HEK293 (cell line): ENCODE results near the gene ERVMER34-1.

ENCODE experiments used
- CTCF ChIA-PET: fragments of 350-600 bp; formaldehyde crosslinking; extraction: SDS; loops from one replicate; lab custom pipeline; 2021; ENCODE audit warnings: antibody characterized with exemption; lab: Yijun Ruan, JAX
- POLR2A ChIA-PET: fragments of 300-600 bp; formaldehyde crosslinking; extraction: SDS; loops from one replicate; lab custom pipeline; 2020; ENCODE audit warnings: antibody characterized with exemption, inconsistent platforms; lab: Yijun Ruan, JAX
- H3K27ac ChIP-seq: fragments of 200-500 bp; sonication (Bioruptor generic); 2 replicates; pipeline ENCODE4 v1.5.1; 2014; ENCODE audit warnings: low read depth, low read length, control low read depth, inconsistent platforms; ENCODE audit errors: extremely low read depth
- H3K36me3 ChIP-seq, 2 experiments: fragments of 200-500 bp in 1 of 2; sonication (Bioruptor generic) in 1 of 2; 1 replicate in 1 of 2; 2 replicates in 1 of 2; pipeline ENCODE4 v1.5.1; 2014 to 2017; ENCODE audit warnings: inconsistent platforms in 2 of 2, low read length in 2 of 2; ENCODE audit not compliant: control insufficient read depth in 2 of 2, insufficient read depth in 1 of 2
- H3K4me1 ChIP-seq: fragments of 200-500 bp; sonication (Bioruptor generic); 2 replicates; pipeline ENCODE4 v1.5.1; 2014; ENCODE audit warnings: mild to moderate bottlenecking, low read length, inconsistent platforms; ENCODE audit not compliant: control insufficient read depth, insufficient read depth
- H3K4me3 ChIP-seq: 2 replicates; pipeline ENCODE4 v1.5.1; 2011; ENCODE audit warnings: low read depth, mild to moderate bottlenecking, control low read depth, low read length, moderate library complexity
- H3K9me3 ChIP-seq: fragments of 200-500 bp; sonication (Bioruptor generic); 2 replicates; pipeline ENCODE4 v1.5.1; 2014; ENCODE audit warnings: low read depth, low read length, inconsistent platforms; ENCODE audit not compliant: control insufficient read depth, insufficient read depth
- GLIS1 ChIP-seq: fragments of 450-650 bp; formaldehyde crosslinking; IDR thresholded peaks from 2 replicates; pipeline ENCODE4 v1.5.1; 2016; ENCODE audit warnings: missing biosample characterization, missing genetic modification characterization
- HOXC10 ChIP-seq: sonication (generic); formaldehyde crosslinking; IDR thresholded peaks from 2 replicates; pipeline ENCODE4 v1.8.1; 2023; ENCODE audit warnings: mild to moderate bottlenecking, missing genetic modification reagents
- KLF16 ChIP-seq: fragments of 450-650 bp; formaldehyde crosslinking; IDR thresholded peaks from 2 replicates; pipeline ENCODE4 v1.5.1; 2017; ENCODE audit warnings: missing biosample characterization, missing genetic modification characterization
- MZF1 ChIP-seq: fragments of 450-650 bp; formaldehyde crosslinking; IDR thresholded peaks from 2 replicates; pipeline ENCODE4 v1.5.1; 2017; ENCODE audit warnings: missing biosample characterization, missing genetic modification characterization, borderline replicate concordance
- PBX3 ChIP-seq: sonication (generic); formaldehyde crosslinking; IDR thresholded peaks from 2 replicates; pipeline ENCODE4 v1.8.1; 2022; ENCODE audit warnings: mild to moderate bottlenecking, moderate library complexity, missing genetic modification reagents
- RBAK ChIP-seq: fragments of 450-650 bp; formaldehyde crosslinking; IDR thresholded peaks from 2 replicates; pipeline ENCODE4 v1.5.1; 2016; ENCODE audit warnings: missing biosample characterization, missing genetic modification characterization
- WT1 ChIP-seq: fragments of 450-650 bp; formaldehyde crosslinking; IDR thresholded peaks from 2 replicates; pipeline ENCODE4 v1.5.1; 2016; ENCODE audit warnings: missing biosample characterization, missing genetic modification characterization
- YY1 ChIP-seq: fragments of 450-650 bp; formaldehyde crosslinking; IDR thresholded peaks from 2 replicates; pipeline ENCODE4 v1.5.1; 2018; ENCODE audit warnings: missing biosample characterization, missing genetic modification characterization
- ZFP3 ChIP-seq: fragments of 450-650 bp; formaldehyde crosslinking; IDR thresholded peaks from 2 replicates; pipeline ENCODE4 v1.5.1; 2016; ENCODE audit warnings: low read depth, missing biosample characterization, missing genetic modification characterization
- ZFP37 ChIP-seq: fragments of 450-650 bp; formaldehyde crosslinking; IDR thresholded peaks from 2 replicates; pipeline ENCODE4 v1.5.1; 2016; ENCODE audit warnings: missing biosample characterization, missing genetic modification characterization
- ZFP69B ChIP-seq: fragments of 450-650 bp; formaldehyde crosslinking; IDR thresholded peaks from 2 replicates; pipeline ENCODE4 v1.5.1; 2016; ENCODE audit warnings: missing biosample characterization, missing genetic modification characterization
- ZNF10 ChIP-seq: fragments of 450-650 bp; formaldehyde crosslinking; IDR thresholded peaks from 2 replicates; pipeline ENCODE4 v1.5.1; 2017; ENCODE audit warnings: missing biosample characterization, missing genetic modification characterization
- ZNF114 ChIP-seq: fragments of 450-650 bp; formaldehyde crosslinking; IDR thresholded peaks from 2 replicates; pipeline ENCODE4 v1.5.0; 2017; ENCODE audit warnings: missing biosample characterization, missing genetic modification characterization
- ZNF121 ChIP-seq: fragments of 450-650 bp; formaldehyde crosslinking; IDR thresholded peaks from 2 replicates; pipeline ENCODE4 v1.5.1; 2016; ENCODE audit warnings: missing biosample characterization, missing genetic modification characterization
- ZNF133 ChIP-seq: fragments of 450-650 bp; formaldehyde crosslinking; IDR thresholded peaks from 2 replicates; pipeline ENCODE4 v1.5.1; 2016; ENCODE audit warnings: missing biosample characterization, missing genetic modification characterization
- ZNF211 ChIP-seq: fragments of 450-650 bp; formaldehyde crosslinking; IDR thresholded peaks from 2 replicates; pipeline ENCODE4 v1.5.1; 2016; ENCODE audit warnings: low read depth, missing biosample characterization, missing genetic modification characterization
- ZNF248 ChIP-seq: fragments of 450-650 bp; formaldehyde crosslinking; IDR thresholded peaks from 2 replicates; pipeline ENCODE4 v1.5.1; 2017; ENCODE audit warnings: missing biosample characterization, missing genetic modification characterization
- ZNF416 ChIP-seq: fragments of 450-650 bp; formaldehyde crosslinking; IDR thresholded peaks from 2 replicates; pipeline ENCODE4 v1.5.1; 2016; ENCODE audit warnings: missing biosample characterization, missing genetic modification characterization
- ZNF510 ChIP-seq: fragments of 450-650 bp; formaldehyde crosslinking; IDR thresholded peaks from 2 replicates; pipeline ENCODE4 v1.5.1; 2018; ENCODE audit warnings: mild to moderate bottlenecking, missing genetic modification characterization, missing biosample characterization; ENCODE audit not compliant: insufficient replicate concordance
- ZNF548 ChIP-seq: fragments of 450-650 bp; formaldehyde crosslinking; IDR thresholded peaks from 2 replicates; pipeline ENCODE4 v1.5.1; 2016; ENCODE audit warnings: missing biosample characterization, missing genetic modification characterization
- ZNF561 ChIP-seq: fragments of 450-650 bp; IDR thresholded peaks from 2 replicates; pipeline ENCODE4 v1.5.1; 2018; ENCODE audit warnings: missing biosample characterization, missing genetic modification characterization, borderline replicate concordance
- ZNF610 ChIP-seq: fragments of 450-650 bp; formaldehyde crosslinking; IDR thresholded peaks from 2 replicates; pipeline ENCODE4 v1.5.1; 2016; ENCODE audit warnings: missing biosample characterization, missing genetic modification characterization, borderline replicate concordance
- ZNF654 ChIP-seq: fragments of 450-650 bp; formaldehyde crosslinking; IDR thresholded peaks from 2 replicates; pipeline ENCODE4 v1.5.1; 2016; ENCODE audit warnings: low read depth, missing biosample characterization, missing genetic modification characterization
- ZNF660 ChIP-seq: fragments of 450-650 bp; IDR thresholded peaks from 2 replicates; pipeline ENCODE4 v1.5.1; 2018; ENCODE audit warnings: missing biosample characterization, mild to moderate bottlenecking, missing genetic modification characterization
- TF ChIP-seq, protein P1 (sequence below): fragments of 450-650 bp; formaldehyde crosslinking; IDR thresholded peaks from 2 replicates; pipeline ENCODE4 v1.5.1; 2016; ENCODE audit warnings: missing biosample characterization, missing genetic modification characterization
- TF ChIP-seq, protein P2 (sequence below): fragments of 450-650 bp; formaldehyde crosslinking; IDR thresholded peaks from 2 replicates; pipeline ENCODE4 v1.5.1; 2016; ENCODE audit warnings: missing biosample characterization, missing genetic modification characterization
- TF ChIP-seq, protein P3 (sequence below): fragments of 450-650 bp; formaldehyde crosslinking; IDR thresholded peaks from 2 replicates; pipeline ENCODE4 v1.5.1; 2016; ENCODE audit warnings: missing biosample characterization, missing genetic modification characterization

ERVMER34-1 gene

GRCh38 chr4:52748432-52748831 lies 2.8 kb downstream of the ERVMER34-1 start (continued):
- TF ChIP-seq KLF16 (tag by site-specific recombination) (no peak), ZNF121 (tag by site-specific recombination) (no peak), ZNF211 (no peak), ZNF248 (tag by site-specific recombination) (no peak), MZF1 (tag by site-specific recombination) (no peak), ZNF114 (tag by site-specific recombination) (no peak), ZNF10 (tag by site-specific recombination) (no peak), ZNF610 (tag by site-specific recombination) (no peak)

DNA sequence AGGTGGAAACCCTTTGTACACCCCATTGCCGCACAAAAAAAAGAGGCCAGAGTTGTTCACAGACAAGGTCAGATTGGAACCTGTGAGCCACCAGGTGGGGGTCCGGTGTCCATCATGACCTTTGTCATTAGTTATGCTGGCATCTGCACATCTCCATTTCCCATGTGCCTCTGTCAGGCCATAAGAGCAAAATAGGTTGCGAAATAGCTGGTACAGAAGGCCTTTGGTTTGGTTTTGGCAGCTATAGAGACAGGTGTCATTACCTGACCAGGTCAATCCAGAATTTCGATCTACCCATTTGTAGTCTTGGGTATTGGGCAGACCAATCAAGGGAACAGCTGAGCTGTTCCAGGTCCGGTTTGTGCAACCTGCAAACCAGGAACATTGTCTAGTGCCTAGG lies 6.6 kb downstream of the ERVMER34-1 start:
- ChIA-PET CTCF (no interaction called here), POLR2A (no interaction called here)
- H3K9me3 ChIP-seq = no peaks in the 10 kb centered on the region
- H3K4me1 ChIP-seq = no peaks in the 10 kb centered on the region
- H3K4me3 ChIP-seq = no peak overlapping the region
- no peak overlapping the region for H3K27ac ChIP-seq
- peaks cover 0 to 3% of the 10 kb centered on the region in 2 experiments; a peak in 1 of 3 replicates for H3K36me3 ChIP-seq
- no peak for TF ChIP-seq RBAK
- TF ChIP-seq, protein P1, sequence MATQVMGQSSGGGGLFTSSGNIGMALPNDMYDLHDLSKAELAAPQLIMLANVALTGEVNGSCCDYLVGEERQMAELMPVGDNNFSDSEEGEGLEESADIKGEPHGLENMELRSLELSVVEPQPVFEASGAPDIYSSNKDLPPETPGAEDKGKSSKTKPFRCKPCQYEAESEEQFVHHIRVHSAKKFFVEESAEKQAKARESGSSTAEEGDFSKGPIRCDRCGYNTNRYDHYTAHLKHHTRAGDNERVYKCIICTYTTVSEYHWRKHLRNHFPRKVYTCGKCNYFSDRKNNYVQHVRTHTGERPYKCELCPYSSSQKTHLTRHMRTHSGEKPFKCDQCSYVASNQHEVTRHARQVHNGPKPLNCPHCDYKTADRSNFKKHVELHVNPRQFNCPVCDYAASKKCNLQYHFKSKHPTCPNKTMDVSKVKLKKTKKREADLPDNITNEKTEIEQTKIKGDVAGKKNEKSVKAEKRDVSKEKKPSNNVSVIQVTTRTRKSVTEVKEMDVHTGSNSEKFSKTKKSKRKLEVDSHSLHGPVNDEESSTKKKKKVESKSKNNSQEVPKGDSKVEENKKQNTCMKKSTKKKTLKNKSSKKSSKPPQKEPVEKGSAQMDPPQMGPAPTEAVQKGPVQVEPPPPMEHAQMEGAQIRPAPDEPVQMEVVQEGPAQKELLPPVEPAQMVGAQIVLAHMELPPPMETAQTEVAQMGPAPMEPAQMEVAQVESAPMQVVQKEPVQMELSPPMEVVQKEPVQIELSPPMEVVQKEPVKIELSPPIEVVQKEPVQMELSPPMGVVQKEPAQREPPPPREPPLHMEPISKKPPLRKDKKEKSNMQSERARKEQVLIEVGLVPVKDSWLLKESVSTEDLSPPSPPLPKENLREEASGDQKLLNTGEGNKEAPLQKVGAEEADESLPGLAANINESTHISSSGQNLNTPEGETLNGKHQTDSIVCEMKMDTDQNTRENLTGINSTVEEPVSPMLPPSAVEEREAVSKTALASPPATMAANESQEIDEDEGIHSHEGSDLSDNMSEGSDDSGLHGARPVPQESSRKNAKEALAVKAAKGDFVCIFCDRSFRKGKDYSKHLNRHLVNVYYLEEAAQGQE (tag by site-specific recombination) = no peak

DNA sequence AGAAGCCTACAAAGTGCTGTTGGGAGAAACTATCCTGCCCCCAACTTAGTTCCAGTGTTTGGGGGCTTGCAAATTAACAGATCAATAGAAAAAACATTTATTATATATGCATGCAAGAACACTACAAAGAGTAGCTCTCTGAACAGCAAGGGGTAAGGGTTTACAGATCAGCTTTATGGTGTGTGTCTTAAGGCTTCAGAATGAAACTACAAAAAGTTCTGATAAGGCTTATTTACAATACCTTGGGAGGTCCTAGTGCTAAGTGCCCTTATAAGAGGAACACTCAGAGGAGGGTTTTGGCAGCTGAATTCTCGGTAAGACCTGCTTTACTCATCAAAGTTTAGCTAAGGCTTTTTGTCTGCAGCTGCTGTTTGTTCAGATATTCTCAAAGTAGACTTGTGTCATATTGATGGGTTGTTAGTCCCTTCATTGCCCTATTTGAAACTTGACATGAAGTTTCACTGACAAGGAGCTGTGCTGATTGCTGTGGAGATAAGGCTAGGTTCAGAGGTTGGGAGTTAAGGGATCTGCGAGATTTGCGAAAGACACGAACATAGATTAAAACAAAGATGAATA lies 7.7 kb downstream of the ERVMER34-1 start:
- Histone ChIP-seq H3K36me3 (peaks cover 0 to 3% of the 10 kb centered on the region in 2 experiments; a peak in 1 of 3 replicates), H3K4me1 (no peaks in the 10 kb centered on the region), H3K9me3 (no peaks in the 10 kb centered on the region), H3K27ac (no peak overlapping the region), H3K4me3 (no peak overlapping the region)
- ChIA-PET POLR2A (interaction anchor here (1.0 to 1.2 kb wide), 2 partner anchors 21 to 32 kb away, joined by 3 to 4 read pairs; no protein-coding TSS in a partner anchor), CTCF (no interaction called here)
- no peak for TF ChIP-seq PBX3 (CRISPR knock-in tag)
- TF ChIP-seq, protein P2, sequence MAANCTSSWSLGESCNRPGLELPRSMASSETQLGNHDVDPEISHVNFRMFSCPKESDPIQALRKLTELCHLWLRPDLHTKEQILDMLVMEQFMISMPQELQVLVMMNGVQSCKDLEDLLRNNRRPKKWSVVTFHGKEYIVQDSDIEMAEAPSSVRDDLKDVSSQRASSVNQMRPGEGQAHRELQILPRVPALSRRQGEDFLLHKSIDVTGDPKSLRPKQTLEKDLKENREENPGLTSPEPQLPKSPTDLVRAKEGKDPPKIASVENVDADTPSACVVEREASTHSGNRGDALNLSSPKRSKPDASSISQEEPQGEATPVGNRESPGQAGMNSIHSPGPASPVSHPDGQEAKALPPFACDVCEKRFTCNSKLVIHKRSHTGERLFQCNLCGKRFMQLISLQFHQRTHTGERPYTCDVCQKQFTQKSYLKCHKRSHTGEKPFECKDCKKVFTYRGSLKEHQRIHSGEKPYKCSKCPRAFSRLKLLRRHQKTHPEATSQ = no peak
- TF ChIP-seq YY1 = no peak
- TF ChIP-seq ZNF416 = no peak
- no peak for TF ChIP-seq ZFP69B (tag by site-specific recombination)
- TF ChIP-seq ZFP37 (tag by site-specific recombination) = no peak
- TF ChIP-seq ZNF561 = no peak
- TF ChIP-seq ZNF133 (tag by site-specific recombination) = no peak
- TF ChIP-seq ZNF548 = no peak
- TF ChIP-seq WT1 (tag by site-specific recombination) = no peak
- TF ChIP-seq ZNF510 = no peak
- no peak for TF ChIP-seq ZNF654 (tag by site-specific recombination)
- TF ChIP-seq, protein P3, sequence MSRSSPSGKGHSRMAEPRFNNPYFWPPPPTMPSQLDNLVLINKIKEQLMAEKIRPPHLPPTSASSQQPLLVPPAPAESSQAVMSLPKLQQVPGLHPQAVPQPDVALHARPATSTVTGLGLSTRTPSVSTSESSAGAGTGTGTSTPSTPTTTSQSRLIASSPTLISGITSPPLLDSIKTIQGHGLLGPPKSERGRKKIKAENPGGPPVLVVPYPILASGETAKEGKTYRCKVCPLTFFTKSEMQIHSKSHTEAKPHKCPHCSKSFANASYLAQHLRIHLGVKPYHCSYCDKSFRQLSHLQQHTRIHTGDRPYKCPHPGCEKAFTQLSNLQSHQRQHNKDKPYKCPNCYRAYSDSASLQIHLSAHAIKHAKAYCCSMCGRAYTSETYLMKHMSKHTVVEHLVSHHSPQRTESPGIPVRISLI (tag by site-specific recombination) = no peak
- TF ChIP-seq GLIS1 (tag by site-specific recombination) = peak; percentile 86
- no peak for TF ChIP-seq HOXC10 (CRISPR knock-in tag)
- TF ChIP-seq ZFP3 (tag by site-specific recombination) = no peak
- no peak for TF ChIP-seq ZNF660 (tag by site-specific recombination)
